Gastrocnemius medialis (tissue), 4 donors: ENCODE data around the gene PRRT1.

Source experiments
- POLR2A ChIP-seq, 2 donors: fragments of 450-650 bp; IDR thresholded peaks; one replicate each; pipeline ENCODE4 v1.6.1; 2017; ENCODE audit warnings: antibody characterized with exemption in 2 of 2, mild to moderate bottlenecking in 2 of 2, moderate library complexity in 2 of 2
- TF ChIP-seq, protein P1 (sequence below), 5 experiments: fragments of 450-650 bp in 3 of 5; fragments of 200-600 bp in 2 of 5; sonication (generic) in 2 of 5; IDR thresholded peaks in 4 of 5; conservative IDR thresholded peaks in 1 of 5; 1 replicate in 4 of 5; 2 replicates in 1 of 5; pipeline ENCODE4 v1.5.1; 2016 to 2019; ENCODE audit warnings: antibody characterized with exemption in 5 of 5, mild to moderate bottlenecking in 3 of 5, moderate library complexity in 3 of 5

- TF ChIP-seq, protein P1, sequence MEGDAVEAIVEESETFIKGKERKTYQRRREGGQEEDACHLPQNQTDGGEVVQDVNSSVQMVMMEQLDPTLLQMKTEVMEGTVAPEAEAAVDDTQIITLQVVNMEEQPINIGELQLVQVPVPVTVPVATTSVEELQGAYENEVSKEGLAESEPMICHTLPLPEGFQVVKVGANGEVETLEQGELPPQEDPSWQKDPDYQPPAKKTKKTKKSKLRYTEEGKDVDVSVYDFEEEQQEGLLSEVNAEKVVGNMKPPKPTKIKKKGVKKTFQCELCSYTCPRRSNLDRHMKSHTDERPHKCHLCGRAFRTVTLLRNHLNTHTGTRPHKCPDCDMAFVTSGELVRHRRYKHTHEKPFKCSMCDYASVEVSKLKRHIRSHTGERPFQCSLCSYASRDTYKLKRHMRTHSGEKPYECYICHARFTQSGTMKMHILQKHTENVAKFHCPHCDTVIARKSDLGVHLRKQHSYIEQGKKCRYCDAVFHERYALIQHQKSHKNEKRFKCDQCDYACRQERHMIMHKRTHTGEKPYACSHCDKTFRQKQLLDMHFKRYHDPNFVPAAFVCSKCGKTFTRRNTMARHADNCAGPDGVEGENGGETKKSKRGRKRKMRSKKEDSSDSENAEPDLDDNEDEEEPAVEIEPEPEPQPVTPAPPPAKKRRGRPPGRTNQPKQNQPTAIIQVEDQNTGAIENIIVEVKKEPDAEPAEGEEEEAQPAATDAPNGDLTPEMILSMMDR (IDR thresholded peaks at IDR 0.05 in 4 of 5, conservative IDR thresholded peaks at IDR 0.05 in 1 of 5): no peak
- TF ChIP-seq POLR2A (IDR thresholded peaks at IDR 0.05): no peak
Observed at GRCh38 chr6:32114796-32115195, 36.9 kb downstream of the PRRT1 start.
